T-helper 2 cell (primary cell): ENCODE data around the gene FAM236D.
"Not testable (repeated sequence)": the region's sequence is repeated elsewhere in the genome, so short reads cannot be mapped to it uniquely, and the experiment has no call there.

ENCODE experiments used
- DNase-seq, 5 experiments: peaks; one replicate each; pipeline versions ENCODE4 v3.0.0 to v3.0.0-alpha.2; 2012 to 2022
- total RNA-seq, 2 donors: gene quantifications; one replicate each; lab custom pipeline; 2026; lab: John Stamatoyannopoulos, UW

Gene FAM236D
- 0 reads per million in 2 donors for total RNA-seq

- not testable (repeated sequence) for DNase-seq
These were observed at the start of gene FAM236D for GRCh38 chrX:72808110-72808509. Gene FAM236D (minus strand): TSS chrX:72808210. CDS start chrX:72808110, 100 bp downstream.

DNA sequence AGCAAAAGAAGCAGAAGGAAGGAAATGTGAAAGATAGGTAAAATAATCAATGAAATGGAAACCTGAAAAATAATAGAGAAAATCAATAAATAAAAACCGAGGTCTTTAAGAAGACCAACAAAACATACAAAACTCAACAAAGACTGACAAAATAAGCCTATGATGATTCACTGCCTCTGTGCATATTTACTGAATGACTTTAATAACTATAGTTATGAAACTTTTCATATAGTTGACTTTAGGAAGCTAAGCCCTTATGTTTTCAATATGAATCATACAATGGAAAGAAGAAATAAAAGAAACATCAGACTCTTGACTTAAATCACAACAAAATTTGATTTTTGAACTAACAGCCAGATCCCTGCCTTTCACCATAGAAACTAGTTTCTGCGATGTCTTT, 29.5 kb upstream of the FAM236D start:
- not testable (repeated sequence) for DNase-seq

- DNase-seq: not testable (repeated sequence)
These were observed 22.7 kb upstream of the FAM236D start for GRCh38 chrX:72830701-72831100.

- not testable (repeated sequence) for DNase-seq
These were observed 17.6 kb downstream of the FAM236D start for GRCh38 chrX:72790390-72790789.

DNA sequence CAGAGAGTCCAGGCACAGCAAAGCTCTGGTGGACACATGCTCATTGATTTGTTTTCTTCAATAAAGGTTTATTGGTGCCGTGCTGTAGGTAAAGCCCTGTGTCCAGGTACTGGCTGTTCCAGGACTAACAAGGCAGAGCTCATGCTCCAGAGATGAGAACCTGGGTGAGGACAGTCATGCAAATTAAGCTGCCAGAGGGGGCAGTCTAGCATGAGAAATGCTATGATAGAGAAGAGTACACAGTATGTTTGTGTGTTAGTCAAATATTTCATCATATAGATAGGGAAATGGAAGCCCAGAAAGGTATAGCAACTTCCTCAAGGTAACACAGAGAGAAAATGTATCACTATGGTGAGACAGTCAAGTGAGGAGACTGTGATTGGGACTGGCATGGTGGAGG, 19.9 kb downstream of the FAM236D start:
- DNase-seq: not testable (repeated sequence)

- DNase-seq: not testable (repeated sequence)
These were observed 24.0 kb downstream of the FAM236D start for GRCh38 chrX:72783964-72784363.

DNA sequence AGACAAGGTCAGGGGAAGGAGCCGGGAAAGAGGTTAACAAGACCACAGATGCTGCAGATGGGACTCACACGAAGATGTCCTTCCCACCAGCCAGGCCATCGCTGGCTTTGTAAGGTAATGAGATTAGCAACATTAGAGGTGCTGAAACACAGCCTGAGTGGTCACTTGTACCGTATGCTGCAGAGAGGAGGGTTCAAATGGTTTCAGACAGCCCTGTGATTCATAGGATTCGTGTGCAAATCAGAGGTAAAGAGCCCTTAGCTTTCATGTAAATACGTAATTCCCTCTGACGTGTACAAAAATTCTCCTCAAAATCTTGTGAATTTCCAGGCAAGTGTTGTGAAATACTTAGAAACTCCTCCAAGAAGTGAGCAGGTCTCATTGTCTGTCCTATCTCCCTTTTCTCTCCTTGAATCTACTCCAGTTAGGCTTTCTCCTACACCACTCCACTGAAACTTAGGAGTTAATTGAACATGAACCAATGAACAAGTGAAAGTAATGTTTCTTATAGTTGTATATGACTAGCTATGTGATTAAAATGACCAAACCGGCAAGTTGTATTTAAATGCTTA, 24.6 kb downstream of the FAM236D start:
- DNase-seq: not testable (repeated sequence)

DNA sequence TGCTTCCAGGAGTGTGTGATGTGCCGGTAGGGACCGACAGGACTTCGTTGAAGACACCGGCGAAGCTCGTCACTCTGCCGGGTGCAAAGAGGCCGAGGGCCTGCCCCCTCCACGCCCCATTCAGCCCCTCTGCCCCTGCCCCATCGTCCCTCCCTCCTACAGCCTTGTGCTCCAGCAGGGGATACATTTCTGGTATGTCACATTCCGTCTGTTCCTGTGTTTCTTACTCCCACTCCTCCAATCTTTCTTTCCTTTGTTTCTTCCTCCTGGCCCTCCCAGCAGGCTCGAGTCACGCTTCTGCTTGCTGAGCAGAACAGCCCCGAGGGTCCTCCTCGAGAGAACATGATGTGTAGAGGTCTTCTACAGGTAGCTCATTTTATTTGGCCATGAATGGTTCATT, 25.4 kb downstream of the FAM236D start, which contains the start of gene FAM236B:
FAM236B (minus strand) TSS at position 101 of the 400 bp plus-strand sequence; CDS start at position 1, 100 bp downstream.
- not testable (repeated sequence) for DNase-seq

DNA sequence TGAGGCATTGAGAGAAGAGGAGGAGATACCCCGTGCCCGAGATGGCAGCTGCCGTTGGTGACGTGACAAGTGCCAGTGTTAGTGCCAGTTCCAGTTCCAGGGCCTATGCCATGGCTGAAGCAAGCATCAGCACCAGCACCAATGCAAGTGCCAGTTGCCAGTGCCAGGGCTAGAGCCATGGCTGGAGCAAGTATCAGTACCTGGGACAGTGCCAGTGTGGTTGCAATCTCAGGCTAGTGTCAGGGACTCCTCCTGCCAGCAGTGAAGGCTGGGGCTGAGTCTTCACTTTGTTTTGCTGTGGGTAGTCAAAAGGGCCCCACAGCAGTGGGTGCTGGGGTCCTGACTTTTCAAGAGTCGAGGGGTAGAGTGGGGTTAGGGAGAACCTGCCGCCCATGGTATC, 29.9 kb downstream of the FAM236D start:
- DNase-seq: not testable (repeated sequence)

GRCh38 chrX:72777467-72777790, 30.6 kb downstream of the FAM236D start:
- not testable (repeated sequence) for DNase-seq

DNA sequence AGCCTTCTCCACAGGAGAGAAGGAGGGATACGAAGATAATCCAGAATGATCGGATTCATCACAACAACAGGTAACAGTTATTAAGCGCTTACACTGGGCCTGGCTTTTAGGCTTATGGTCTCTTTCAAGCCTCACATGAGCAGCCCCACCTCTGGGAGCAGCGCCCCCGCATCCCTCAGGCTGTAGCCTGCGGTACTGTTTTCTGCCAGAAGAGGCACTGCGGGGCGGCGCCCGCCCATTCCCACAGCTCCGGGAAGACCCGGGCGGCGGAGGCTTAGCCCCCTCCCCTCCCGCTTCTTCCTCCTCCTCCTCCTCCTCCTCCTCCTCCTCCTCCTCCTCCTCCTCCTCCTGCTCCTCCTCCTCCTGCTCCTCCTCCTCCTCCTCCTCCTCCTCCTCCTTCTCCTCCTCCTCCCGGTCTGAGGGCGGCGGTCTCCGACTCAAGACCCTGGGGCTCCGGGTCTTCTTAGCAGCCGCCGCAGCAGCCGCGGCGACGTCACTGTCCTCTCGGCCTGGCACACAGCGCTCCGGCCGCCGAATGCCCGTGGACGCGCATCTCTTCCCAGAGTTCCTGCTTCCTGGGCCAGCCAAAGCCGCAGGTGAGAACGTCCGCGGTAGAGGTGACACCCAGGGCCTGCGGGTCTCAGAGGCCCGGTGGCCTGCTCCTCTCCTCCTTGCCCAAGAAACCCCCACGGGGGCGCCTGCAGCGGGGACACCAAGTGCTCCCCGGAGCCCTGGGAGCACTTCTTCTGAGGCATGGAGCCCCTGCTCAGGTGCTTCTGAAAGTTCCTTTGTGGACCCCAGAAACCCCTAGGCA, 31.1 kb downstream of the FAM236D start, which contains the start of gene DMRTC1B:
DMRTC1B (plus strand) TSS at position 238 of the 814 bp plus-strand sequence. CDS start 68,246 bp downstream, outside the sequence.
- DNase-seq: not testable (repeated sequence)

DNA sequence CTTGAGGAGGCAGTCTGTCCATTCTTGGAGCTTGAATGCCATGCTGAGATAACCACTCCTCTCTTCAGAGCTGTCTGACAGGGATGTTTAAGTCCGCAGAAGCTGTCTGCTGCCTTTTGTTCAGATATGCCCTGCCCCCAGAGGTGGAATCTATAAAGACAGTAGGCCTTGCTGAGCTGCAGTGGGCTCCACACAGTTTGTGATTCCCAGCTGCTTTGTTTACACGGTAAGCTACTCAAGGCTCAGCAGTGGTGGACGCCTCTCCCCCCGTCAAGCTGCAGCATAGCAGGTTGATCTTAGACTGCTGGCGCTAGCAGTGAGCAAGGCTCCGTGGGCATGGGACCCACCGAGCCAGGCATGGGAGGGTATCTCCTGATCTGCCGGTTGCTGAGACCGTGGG, 47.6 kb downstream of the FAM236D start:
- not testable (repeated sequence) for DNase-seq
